AG04450 (cell line): Measurements from ENCODE around the gene HBEGF. TPM values are rescaled to one million over a fixed set of nuclear protein-coding genes. Genes with fewer than 3 reads are reported as not detected.
A peak's percentile ranks its signal among the peaks of the same experiment; 100 is the strongest.

Source experiments
- CTCF ChIA-PET: fragments of 300-600, 350-600 bp; formaldehyde crosslinking; extraction: SDS; loops from one replicate; lab custom pipeline; 2022; ENCODE audit warnings: antibody characterized with exemption, inconsistent platforms; lab: Charles Lee
- POLR2A ChIA-PET: fragments of 350-600 bp; formaldehyde crosslinking; extraction: SDS; loops from one replicate; lab custom pipeline; 2021; ENCODE audit warnings: antibody characterized with exemption, inconsistent platforms; lab: Yijun Ruan, JAX
- DNase-seq: peaks from one replicate; pipeline ENCODE4 v3.0.0-alpha.2; 2011; ENCODE audit warnings: low read depth, low spot score
- H3K27ac ChIP-seq: one replicate; pipeline ENCODE4 v1.5.1; 2012; ENCODE audit warnings: low read depth, low read length, control low read depth
- H3K27me3 ChIP-seq: one replicate; pipeline ENCODE4 v1.6.0; 2012; ENCODE audit warnings: low read length; ENCODE audit not compliant: control insufficient read depth, insufficient read depth
- H3K4me3 ChIP-seq: 2 replicates; pipeline ENCODE4 v1.5.1; 2011; ENCODE audit warnings: mild to moderate bottlenecking, low read depth, low read length, control low read depth
- H3K9me3 ChIP-seq: 2 replicates; pipeline ENCODE4 v1.5.1; 2012; ENCODE audit warnings: low read length; ENCODE audit not compliant: control insufficient read depth, insufficient read depth
- polyA plus RNA-seq: library from polyadenylated mRNA; depleted of rRNA; stranded (reverse); fragments of >200 nt; gene quantifications from 2 replicates; pipeline ENCODE4 v1.2.3, GENCODE V29; 2011
- TF ChIP-seq, protein P1 (sequence below): IDR thresholded peaks from 2 replicates; pipeline ENCODE4 v1.5.1; 2011; ENCODE audit warnings: low read depth, low read length, control low read depth, inconsistent platforms

HBEGF gene
- polyA plus RNA-seq, 1 experiment, result 7.0 TPM

GRCh38 chr5:140355546-140355945 is 9.1 kb upstream of the HBEGF start:
- Histone ChIP-seq H3K9me3 (no peaks in the 10 kb centered on the region), H3K27ac (no peak overlapping the region), H3K27me3 (no peaks in the 10 kb centered on the region), H3K4me3 (no peak overlapping the region)
- DNase-seq, result no peak
- ChIA-PET CTCF (interaction anchor here (0.5 to 18.1 kb wide), 6 partner anchors 9 to 169 kb away, joined by 3 to 806 read pairs (median 4); partner anchors contain the start of gene HBEGF), POLR2A (no interaction called here)
- TF ChIP-seq, protein P1, sequence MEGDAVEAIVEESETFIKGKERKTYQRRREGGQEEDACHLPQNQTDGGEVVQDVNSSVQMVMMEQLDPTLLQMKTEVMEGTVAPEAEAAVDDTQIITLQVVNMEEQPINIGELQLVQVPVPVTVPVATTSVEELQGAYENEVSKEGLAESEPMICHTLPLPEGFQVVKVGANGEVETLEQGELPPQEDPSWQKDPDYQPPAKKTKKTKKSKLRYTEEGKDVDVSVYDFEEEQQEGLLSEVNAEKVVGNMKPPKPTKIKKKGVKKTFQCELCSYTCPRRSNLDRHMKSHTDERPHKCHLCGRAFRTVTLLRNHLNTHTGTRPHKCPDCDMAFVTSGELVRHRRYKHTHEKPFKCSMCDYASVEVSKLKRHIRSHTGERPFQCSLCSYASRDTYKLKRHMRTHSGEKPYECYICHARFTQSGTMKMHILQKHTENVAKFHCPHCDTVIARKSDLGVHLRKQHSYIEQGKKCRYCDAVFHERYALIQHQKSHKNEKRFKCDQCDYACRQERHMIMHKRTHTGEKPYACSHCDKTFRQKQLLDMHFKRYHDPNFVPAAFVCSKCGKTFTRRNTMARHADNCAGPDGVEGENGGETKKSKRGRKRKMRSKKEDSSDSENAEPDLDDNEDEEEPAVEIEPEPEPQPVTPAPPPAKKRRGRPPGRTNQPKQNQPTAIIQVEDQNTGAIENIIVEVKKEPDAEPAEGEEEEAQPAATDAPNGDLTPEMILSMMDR, result no peak

- Histone ChIP-seq H3K27me3 (no peaks in the 10 kb centered on the region), H3K9me3 (no peaks in the 10 kb centered on the region), H3K27ac (no peak overlapping the region), H3K4me3 (no peak overlapping the region)
- TF ChIP-seq, protein P1, result peak; percentile 86
- ChIA-PET CTCF (interaction anchor here (0.5 to 18.1 kb wide), 68 partner anchors 9 to 581 kb away, joined by 3 to 806 read pairs (median 5); partner anchors contain the start of genes CD14, IK, NDUFA2 and PFDN1), POLR2A (no interaction called here)
- DNase-seq, result no peak
Measured at GRCh38 chr5:140351609-140352334, 5.4 kb upstream of the HBEGF start.

- POLR2A ChIA-PET, result no interaction called here
- no peak for DNase-seq
- H3K27ac ChIP-seq, result no peak overlapping the region
- H3K9me3 ChIP-seq, result no peaks in the 10 kb centered on the region
- no peaks in the 10 kb centered on the region for H3K27me3 ChIP-seq
- no peak overlapping the region for H3K4me3 ChIP-seq
- TF ChIP-seq, protein P1, result no peak
- CTCF ChIA-PET, result interaction anchor here (1.3 to 18.1 kb wide), 4 partner anchors 10 to 104 kb away, joined by 3 to 806 read pairs (median 60); partner anchors contain the start of gene SLC4A9
Measured at GRCh38 chr5:140349244-140349643, 2.8 kb upstream of the HBEGF start.

GRCh38 chr5:140348104-140348503 is 1.7 kb upstream of the HBEGF start:
- no peak overlapping the region for H3K27ac ChIP-seq
- POLR2A ChIA-PET, result no interaction called here
- CTCF ChIA-PET, result interaction anchor here (0.6 to 18.1 kb wide), 5 partner anchors 11 to 103 kb away, joined by 3 to 806 read pairs (median 3); partner anchors contain the start of gene SLC4A9
- TF ChIP-seq, protein P1, result no peak
- no peak for DNase-seq
- H3K4me3 ChIP-seq, result no peak overlapping the region
- no peaks in the 10 kb centered on the region for H3K27me3 ChIP-seq
- no peaks in the 10 kb centered on the region for H3K9me3 ChIP-seq

DNA sequence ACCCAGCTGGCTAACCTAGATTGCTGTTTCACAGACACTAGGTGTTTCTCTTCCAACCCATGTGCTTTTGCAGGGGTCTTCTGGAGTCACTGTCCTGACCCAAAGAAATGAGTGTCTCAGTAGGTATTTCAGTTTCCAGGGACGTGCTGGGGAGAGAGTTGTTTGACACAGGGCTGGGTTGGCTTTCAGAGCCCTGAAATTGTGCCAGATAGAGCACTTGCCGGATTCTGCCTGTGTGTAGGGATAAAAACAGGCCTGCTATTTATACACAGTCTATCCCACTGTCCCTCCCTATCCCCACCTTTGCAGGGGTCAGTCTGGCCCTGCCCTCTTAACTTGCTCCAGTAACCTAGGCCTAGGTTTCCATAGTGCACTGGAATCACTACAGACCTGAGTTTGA is 957 bp upstream of the HBEGF start:
- ChIA-PET POLR2A (interaction anchor here (0.9 to 3.2 kb wide), 3 partner anchors 86 to 108 kb away, joined by 5 to 62 read pairs (median 7); no protein-coding TSS in a partner anchor), CTCF (interaction anchor here (0.8 to 18.1 kb wide), 12 partner anchors 8 to 134 kb away, joined by 3 to 806 read pairs (median 10); partner anchors contain the start of gene SLC4A9)
- H3K27me3 ChIP-seq, result no peaks in the 10 kb centered on the region
- TF ChIP-seq, protein P1, result no peak
- DNase-seq, result no peak
- no peak overlapping the region for H3K4me3 ChIP-seq
- no peaks in the 10 kb centered on the region for H3K9me3 ChIP-seq
- no peak overlapping the region for H3K27ac ChIP-seq
